ENCODE data around the gene PTPRG. TPM values are rescaled to one million over a fixed set of nuclear protein-coding genes. Genes with fewer than 3 reads are reported as not detected.

The PTPRG gene
- total RNA-seq, 2 experiments from 2014 or later: 0.13 to 0.70 TPM

GRCh38 chr3:61595288-61595687 lies 33.9 kb downstream of the PTPRG start:
- intact Hi-C loops (cut with micrococcal nuclease; ENCODE audit: unreplicated experiment): no loop called here
- ChIA-PET POLR2A (interaction anchor here (1.1 kb wide), 1 partner anchor 19 kb away, joined by 3 read pairs; no protein-coding TSS in a partner anchor), CTCF (ENCODE audit: unreplicated experiment) (no interaction called here)
- Histone ChIP-seq H3K36me3 (ENCODE audit: insufficient read depth, low read length) (no peaks in the 10 kb centered on the region), H3K4me2 (ENCODE audit: low read length) (no peak overlapping the region), H3K27ac (ENCODE audit: low read depth, low read length, poor library complexity, severe bottlenecking) (no peak overlapping the region), H3K9me3 (ENCODE audit: low read length) (no peaks in the 10 kb centered on the region), H3K4me1 (ENCODE audit: insufficient read depth, low read length, poor library complexity, severe bottlenecking) (no peaks in the 10 kb centered on the region), H3K79me2 (ENCODE audit: insufficient read depth, low read depth, low read length) (no peaks in the 10 kb centered on the region), H4K20me1 (ENCODE audit: insufficient read depth, low read length) (no peaks in the 10 kb centered on the region), H3K4me3 (ENCODE audit: low read depth, low read length, poor library complexity, severe bottlenecking) (no peak overlapping the region), H2AFZ (ENCODE audit: low read length) (no peak overlapping the region), H3K9me2 (ENCODE audit: insufficient read depth, low read length) (no peaks in the 10 kb centered on the region)
- TF ChIP-seq CTCF (conservative IDR thresholded peaks at IDR 0.05; ENCODE audit: low read length) (no peak), EZH2phosphoT487 (IDR thresholded peaks at IDR 0.05; ENCODE audit: borderline replicate concordance, low read depth, low read length) (no peak)
- DNase-seq (ENCODE audit: low spot score): no peak
- no TSS peak for BruUV-seq (replicated peaks)

DNA sequence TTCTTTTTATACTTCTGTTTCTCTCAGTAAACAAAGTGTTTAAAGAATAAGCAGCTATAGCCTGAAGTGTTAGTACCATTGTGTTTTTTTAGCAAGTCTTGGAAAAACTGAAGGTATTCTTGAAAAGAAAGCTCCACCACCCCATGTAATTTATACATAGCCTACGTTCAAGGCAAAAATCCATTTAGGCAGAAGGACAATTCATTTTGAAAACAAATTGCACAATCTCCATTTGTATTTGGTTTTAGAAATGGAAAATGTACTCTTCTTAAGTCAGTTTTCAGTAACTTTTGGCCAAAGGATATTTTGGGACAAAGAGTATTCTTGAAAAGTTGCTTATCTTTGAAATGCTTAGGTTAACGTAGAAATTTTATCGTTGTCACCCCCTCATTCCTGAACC lies 34.5 kb downstream of the PTPRG start:
- H4K20me1 ChIP-seq (ENCODE audit: insufficient read depth, low read length): no peaks in the 10 kb centered on the region
- DNase-seq (ENCODE audit: low spot score): no peak
- POLR2A ChIA-PET: interaction anchor here (0.6 to 1.1 kb wide), 3 partner anchors 19 to 1854 kb away, joined by 3 to 5 read pairs (median 3); no protein-coding TSS in a partner anchor
- H3K4me1 ChIP-seq (ENCODE audit: insufficient read depth, low read length, poor library complexity, severe bottlenecking): no peaks in the 10 kb centered on the region
- CTCF ChIA-PET (ENCODE audit: unreplicated experiment): no interaction called here
- BruUV-seq (replicated peaks): no TSS peak
- no peaks in the 10 kb centered on the region for H3K9me2 ChIP-seq (ENCODE audit: insufficient read depth, low read length)
- H3K36me3 ChIP-seq (ENCODE audit: insufficient read depth, low read length): no peaks in the 10 kb centered on the region
- TF ChIP-seq EZH2phosphoT487 (IDR thresholded peaks at IDR 0.05; ENCODE audit: borderline replicate concordance, low read depth, low read length): no peak
- no peak for TF ChIP-seq CTCF (conservative IDR thresholded peaks at IDR 0.05; ENCODE audit: low read length)
- H3K9me3 ChIP-seq (ENCODE audit: low read length): no peaks in the 10 kb centered on the region
- no peak overlapping the region for H3K27ac ChIP-seq (ENCODE audit: low read depth, low read length, poor library complexity, severe bottlenecking)
- intact Hi-C loops (cut with micrococcal nuclease; ENCODE audit: unreplicated experiment): no loop called here
- H2AFZ ChIP-seq (ENCODE audit: low read length): no peak overlapping the region
- no peaks in the 10 kb centered on the region for H3K79me2 ChIP-seq (ENCODE audit: insufficient read depth, low read depth, low read length)
- H3K4me3 ChIP-seq (ENCODE audit: low read depth, low read length, poor library complexity, severe bottlenecking): no peak overlapping the region
- H3K4me2 ChIP-seq (ENCODE audit: low read length): no peak overlapping the region

GRCh38 chr3:61597906-61598305 lies 36.5 kb downstream of the PTPRG start:
- no TSS peak for BruUV-seq (replicated peaks)
- Histone ChIP-seq H3K4me1 (ENCODE audit: insufficient read depth, low read length, poor library complexity, severe bottlenecking) (no peaks in the 10 kb centered on the region), H3K79me2 (ENCODE audit: insufficient read depth, low read depth, low read length) (no peaks in the 10 kb centered on the region), H3K27ac (ENCODE audit: low read depth, low read length, poor library complexity, severe bottlenecking) (no peak overlapping the region), H3K9me3 (ENCODE audit: low read length) (no peaks in the 10 kb centered on the region), H3K4me2 (ENCODE audit: low read length) (no peak overlapping the region), H3K36me3 (ENCODE audit: insufficient read depth, low read length) (no peaks in the 10 kb centered on the region), H3K9me2 (ENCODE audit: insufficient read depth, low read length) (no peaks in the 10 kb centered on the region), H4K20me1 (ENCODE audit: insufficient read depth, low read length) (no peaks in the 10 kb centered on the region), H2AFZ (ENCODE audit: low read length) (no peak overlapping the region), H3K4me3 (ENCODE audit: low read depth, low read length, poor library complexity, severe bottlenecking) (no peak overlapping the region)
- POLR2A ChIA-PET: no interaction called here
- no peak for DNase-seq (ENCODE audit: low spot score)
- intact Hi-C loops (cut with micrococcal nuclease; ENCODE audit: unreplicated experiment): no loop called here
- TF ChIP-seq EZH2phosphoT487 (IDR thresholded peaks at IDR 0.05; ENCODE audit: borderline replicate concordance, low read depth, low read length) (no peak), CTCF (conservative IDR thresholded peaks at IDR 0.05; ENCODE audit: low read length) (no peak)
- CTCF ChIA-PET (ENCODE audit: unreplicated experiment): interaction anchor here (0.5 kb wide), 1 partner anchor 149 kb away, joined by 3 read pairs; no protein-coding TSS in a partner anchor
